ENCODE data around the gene GALC.

Gene GALC

GRCh38 chr14:87888136-87888999, 104.6 kb downstream of the GALC start:
- DNase-seq (ENCODE audit: low read depth in 2 of 3, low spot score in 1 of 3): peak; percentile 3 to 22 (median 10)

GRCh38 chr14:87883750-87884149, 109.2 kb downstream of the GALC start:
- DNase-seq (ENCODE audit: low read depth in 2 of 3, low spot score in 1 of 3): no peak

Measured in stimulated activated CD4-positive, alpha-beta T cell treated with anti-CD3 and anti-CD28 coated beads, Interleukin-12 subunit alpha, Interleukin-12 subunit beta, amount 100 ng/mL, for 48 hours (primary cell).